ENCODE measurements around the gene OPN3. TPM values are rescaled to one million over a fixed set of nuclear protein-coding genes. Genes with fewer than 3 reads are reported as not detected.

The OPN3 gene
- total and polyA plus RNA-seq, 9 of the 15 experiments (the other 6 are each of a cell fraction or from before 2014, with no cell fraction given): 4.2 to 34.6 (median 17.0) TPM

DNA sequence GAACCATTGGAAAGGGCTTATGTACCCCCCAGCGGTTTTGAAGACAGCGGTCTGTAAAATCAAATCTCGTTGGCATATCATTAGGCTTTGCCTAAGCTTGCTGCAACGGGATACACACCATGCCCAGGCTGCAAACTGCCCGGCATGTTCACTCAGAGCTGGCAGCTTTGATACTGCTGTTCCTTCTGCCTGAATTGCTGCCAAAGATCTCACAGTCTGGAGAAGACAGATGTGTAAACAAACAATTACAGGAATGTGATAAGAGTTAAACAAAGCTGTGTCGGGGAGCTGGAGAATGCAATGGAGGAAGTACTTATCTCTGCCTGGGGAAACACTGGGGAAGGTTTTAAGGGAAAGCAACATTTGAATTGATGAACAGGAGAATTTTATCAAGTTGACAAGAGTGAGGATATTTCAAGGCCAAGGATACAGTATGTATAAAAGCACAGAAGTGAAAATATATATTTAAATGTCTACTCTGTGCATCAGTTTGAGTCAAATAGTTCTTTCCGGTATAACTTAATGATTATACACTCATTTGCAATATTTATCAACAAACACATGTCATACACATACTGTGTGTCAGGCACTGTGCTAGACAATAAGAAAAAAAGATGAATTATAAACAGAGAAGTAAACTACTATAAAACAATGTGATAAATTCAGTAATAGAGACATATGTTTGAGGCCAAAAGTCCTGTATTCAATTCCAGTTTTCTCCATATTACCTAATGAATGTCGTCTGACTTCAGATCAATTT is 29.9 kb downstream of the OPN3 start (continued):
- TF ChIP-seq, protein P1, sequence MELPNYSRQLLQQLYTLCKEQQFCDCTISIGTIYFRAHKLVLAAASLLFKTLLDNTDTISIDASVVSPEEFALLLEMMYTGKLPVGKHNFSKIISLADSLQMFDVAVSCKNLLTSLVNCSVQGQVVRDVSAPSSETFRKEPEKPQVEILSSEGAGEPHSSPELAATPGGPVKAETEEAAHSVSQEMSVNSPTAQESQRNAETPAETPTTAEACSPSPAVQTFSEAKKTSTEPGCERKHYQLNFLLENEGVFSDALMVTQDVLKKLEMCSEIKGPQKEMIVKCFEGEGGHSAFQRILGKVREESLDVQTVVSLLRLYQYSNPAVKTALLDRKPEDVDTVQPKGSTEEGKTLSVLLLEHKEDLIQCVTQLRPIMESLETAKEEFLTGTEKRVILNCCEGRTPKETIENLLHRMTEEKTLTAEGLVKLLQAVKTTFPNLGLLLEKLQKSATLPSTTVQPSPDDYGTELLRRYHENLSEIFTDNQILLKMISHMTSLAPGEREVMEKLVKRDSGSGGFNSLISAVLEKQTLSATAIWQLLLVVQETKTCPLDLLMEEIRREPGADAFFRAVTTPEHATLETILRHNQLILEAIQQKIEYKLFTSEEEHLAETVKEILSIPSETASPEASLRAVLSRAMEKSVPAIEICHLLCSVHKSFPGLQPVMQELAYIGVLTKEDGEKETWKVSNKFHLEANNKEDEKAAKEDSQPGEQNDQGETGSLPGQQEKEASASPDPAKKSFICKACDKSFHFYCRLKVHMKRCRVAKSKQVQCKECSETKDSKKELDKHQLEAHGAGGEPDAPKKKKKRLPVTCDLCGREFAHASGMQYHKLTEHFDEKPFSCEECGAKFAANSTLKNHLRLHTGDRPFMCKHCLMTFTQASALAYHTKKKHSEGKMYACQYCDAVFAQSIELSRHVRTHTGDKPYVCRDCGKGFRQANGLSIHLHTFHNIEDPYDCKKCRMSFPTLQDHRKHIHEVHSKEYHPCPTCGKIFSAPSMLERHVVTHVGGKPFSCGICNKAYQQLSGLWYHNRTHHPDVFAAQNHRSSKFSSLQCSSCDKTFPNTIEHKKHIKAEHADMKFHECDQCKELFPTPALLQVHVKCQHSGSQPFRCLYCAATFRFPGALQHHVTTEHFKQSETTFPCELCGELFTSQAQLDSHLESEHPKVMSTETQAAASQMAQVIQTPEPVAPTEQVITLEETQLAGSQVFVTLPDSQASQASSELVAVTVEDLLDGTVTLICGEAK (IDR thresholded peaks at IDR 0.05): peak; percentile 26; the same call in 1 of the 2 replicates
- TF ChIP-seq, protein P1 (CRISPR knock-in tag; IDR thresholded peaks at IDR 0.05): no peak
- TF ChIP-seq ZNF384 (IDR thresholded peaks at IDR 0.05; ENCODE audit: low read depth, low read length) (no peak), YBX1 (IDR thresholded peaks at IDR 0.05) (no peak), GABPA (tag; conservative IDR thresholded peaks at IDR 0.05; ENCODE audit: low read depth) (no peak), TEAD1 (CRISPR knock-in tag; IDR thresholded peaks at IDR 0.05) (peak in 1 of 2 experiments; percentile 65; a peak in 1 of 4 replicates), TGIF2 (CRISPR knock-in tag; IDR thresholded peaks at IDR 0.05) (no peak), HDAC1 (IDR thresholded peaks at IDR 0.05) (peak in 1 of 2 experiments; percentile 48; a peak in 2 of 4 replicates), GATA2 (CRISPR knock-in tag; IDR thresholded peaks at IDR 0.05) (no peak), NELFE (IDR thresholded peaks at IDR 0.05; ENCODE audit: insufficient read depth, insufficient read length) (no peak), ZNF184 (CRISPR knock-in tag; IDR thresholded peaks at IDR 0.05) (no peak), RHOXF2B (CRISPR knock-in tag; conservative IDR thresholded peaks at IDR 0.05) (no peak), PYGO2 (tag; IDR thresholded peaks at IDR 0.05) (no peak)
- TF ChIP-seq, protein P2, sequence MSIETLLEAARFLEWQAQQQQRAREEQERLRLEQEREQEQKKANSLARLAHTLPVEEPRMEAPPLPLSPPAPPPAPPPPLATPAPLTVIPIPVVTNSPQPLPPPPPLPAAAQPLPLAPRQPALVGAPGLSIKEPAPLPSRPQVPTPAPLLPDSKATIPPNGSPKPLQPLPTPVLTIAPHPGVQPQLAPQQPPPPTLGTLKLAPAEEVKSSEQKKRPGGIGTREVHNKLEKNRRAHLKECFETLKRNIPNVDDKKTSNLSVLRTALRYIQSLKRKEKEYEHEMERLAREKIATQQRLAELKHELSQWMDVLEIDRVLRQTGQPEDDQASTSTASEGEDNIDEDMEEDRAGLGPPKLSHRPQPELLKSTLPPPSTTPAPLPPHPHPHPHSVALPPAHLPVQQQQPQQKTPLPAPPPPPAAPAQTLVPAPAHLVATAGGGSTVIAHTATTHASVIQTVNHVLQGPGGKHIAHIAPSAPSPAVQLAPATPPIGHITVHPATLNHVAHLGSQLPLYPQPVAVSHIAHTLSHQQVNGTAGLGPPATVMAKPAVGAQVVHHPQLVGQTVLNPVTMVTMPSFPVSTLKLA (conservative IDR thresholded peaks at IDR 0.05): peak in 1 of 2 experiments; percentile 21; a peak in 1 of 4 replicates
- TF ChIP-seq, protein P3, sequence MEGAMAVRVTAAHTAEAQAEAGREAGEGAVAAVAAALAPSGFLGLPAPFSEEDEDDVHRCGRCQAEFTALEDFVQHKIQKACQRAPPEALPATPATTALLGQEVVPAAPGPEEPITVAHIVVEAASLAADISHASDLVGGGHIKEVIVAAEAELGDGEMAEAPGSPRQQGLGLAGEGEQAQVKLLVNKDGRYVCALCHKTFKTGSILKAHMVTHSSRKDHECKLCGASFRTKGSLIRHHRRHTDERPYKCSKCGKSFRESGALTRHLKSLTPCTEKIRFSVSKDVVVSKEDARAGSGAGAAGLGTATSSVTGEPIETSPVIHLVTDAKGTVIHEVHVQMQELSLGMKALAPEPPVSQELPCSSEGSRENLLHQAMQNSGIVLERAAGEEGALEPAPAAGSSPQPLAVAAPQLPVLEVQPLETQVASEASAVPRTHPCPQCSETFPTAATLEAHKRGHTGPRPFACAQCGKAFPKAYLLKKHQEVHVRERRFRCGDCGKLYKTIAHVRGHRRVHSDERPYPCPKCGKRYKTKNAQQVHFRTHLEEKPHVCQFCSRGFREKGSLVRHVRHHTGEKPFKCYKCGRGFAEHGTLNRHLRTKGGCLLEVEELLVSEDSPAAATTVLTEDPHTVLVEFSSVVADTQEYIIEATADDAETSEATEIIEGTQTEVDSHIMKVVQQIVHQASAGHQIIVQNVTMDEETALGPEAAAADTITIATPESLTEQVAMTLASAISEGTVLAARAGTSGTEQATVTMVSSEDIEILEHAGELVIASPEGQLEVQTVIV (CRISPR knock-in tag; IDR thresholded peaks at IDR 0.05; ENCODE audit: borderline replicate concordance): no peak
